Vagina (tissue), 2 donors: Measurements from ENCODE around the gene GRIA1. TPM values are rescaled to one million over a fixed set of nuclear protein-coding genes. Genes with fewer than 3 reads are reported as not detected.

Experiments used
- DNase-seq, 2 donors: peaks; one replicate each; pipeline ENCODE4 v3.0.0-alpha.2; 2017; ENCODE audit errors: extremely low spot score in 2 of 2
- H3K27ac ChIP-seq: fragments of 200-600 bp; sonication (generic); one replicate; pipeline ENCODE4 v1.5.1; 2019
- H3K27me3 ChIP-seq: fragments of 200-600 bp; sonication (generic); one replicate; pipeline ENCODE4 v1.5.1; 2019
- H3K36me3 ChIP-seq, 2 donors: fragments of 200-600 bp; sonication (generic); one replicate each; pipeline ENCODE4 v1.5.1; 2017 to 2019
- H3K4me1 ChIP-seq: fragments of 200-600 bp; sonication (generic); one replicate; pipeline ENCODE4 v1.5.1; 2019
- H3K4me3 ChIP-seq, 2 donors: fragments of 200-600 bp; sonication (generic); 1 replicate in 1 of 2; 2 replicates in 1 of 2; pipeline ENCODE4 v1.5.1; 2016 to 2019
- H3K9me3 ChIP-seq: fragments of 200-600 bp; sonication (generic); one replicate; pipeline ENCODE4 v1.5.1; 2019
- CTCF ChIP-seq, 3 experiments: fragments of 450-650 bp in 2 of 3; fragments of 200-600 bp in 1 of 3; sonication (generic) in 1 of 3; IDR thresholded peaks; one replicate each; pipeline ENCODE4 v1.5.1; 2017 to 2019; ENCODE audit warnings: antibody characterized with exemption in 3 of 3, mild to moderate bottlenecking in 2 of 3, moderate library complexity in 2 of 3
- POLR2A ChIP-seq, 2 donors: fragments of 450-650 bp; IDR thresholded peaks; one replicate each; pipeline ENCODE4 v1.6.1; 2017; ENCODE audit warnings: antibody characterized with exemption in 2 of 2, mild to moderate bottlenecking in 2 of 2, moderate library complexity in 2 of 2
- POLR2AphosphoS5 ChIP-seq, 2 donors: sonication (generic); formaldehyde crosslinking; IDR thresholded peaks; one replicate each; pipeline ENCODE4 v1.9.0; 2017; ENCODE audit warnings: antibody characterized with exemption in 2 of 2, mild to moderate bottlenecking in 2 of 2, low read depth in 1 of 2; ENCODE audit not compliant: insufficient read depth in 1 of 2
- intact Hi-C: fragments of 100-400 bp; cut with DNase I; formaldehyde crosslinking; loops from one replicate; pipeline ENCODE4 v1.15.1; 2023
- total RNA-seq: library from RNA; depleted of rRNA; stranded (reverse); fragments of >200 nt; gene quantifications from one replicate; pipeline ENCODE4 v1.2.3, GENCODE V29; 2016

GRIA1 gene
- total RNA-seq, 1 donor from 2014 or later: not detected

GRCh38 chr5:153525536-153525935, 35.1 kb downstream of the GRIA1 start:
- Histone ChIP-seq H3K4me1 (no peaks in the 10 kb centered on the region), H3K4me3 (no peak overlapping the region), H3K36me3 (no peaks in the 10 kb centered on the region), H3K9me3 (no peaks in the 10 kb centered on the region), H3K27me3 (no peaks in the 10 kb centered on the region), H3K27ac (no peak overlapping the region)
- no peak for DNase-seq
- intact Hi-C loops: no loop called here
- TF ChIP-seq CTCF (IDR thresholded peaks at IDR 0.05) (no peak), POLR2AphosphoS5 (IDR thresholded peaks at IDR 0.05; ENCODE audit: insufficient read depth in 1 of 2, low read depth in 1 of 2) (no peak), POLR2A (IDR thresholded peaks at IDR 0.05) (no peak)

GRCh38 chr5:153530357-153531143, 40.1 kb downstream of the GRIA1 start:
- H3K9me3 ChIP-seq: no peaks in the 10 kb centered on the region
- intact Hi-C loops: no loop called here
- no peak for DNase-seq

GRCh38 chr5:153533546-153533945, 43.1 kb downstream of the GRIA1 start:
- no peak for TF ChIP-seq POLR2AphosphoS5 (IDR thresholded peaks at IDR 0.05; ENCODE audit: insufficient read depth in 1 of 2, low read depth in 1 of 2)
- TF ChIP-seq CTCF (IDR thresholded peaks at IDR 0.05): no peak
- TF ChIP-seq POLR2A (IDR thresholded peaks at IDR 0.05): no peak
- no peaks in the 10 kb centered on the region for H3K36me3 ChIP-seq
- intact Hi-C loops: no loop called here
- DNase-seq: no peak
- H3K4me1 ChIP-seq: no peaks in the 10 kb centered on the region
- H3K27ac ChIP-seq: no peak overlapping the region
- H3K9me3 ChIP-seq: no peaks in the 10 kb centered on the region
- no peak overlapping the region for H3K4me3 ChIP-seq
- no peaks in the 10 kb centered on the region for H3K27me3 ChIP-seq

More at GRCh38 chr5:153530357-153531143, 40.1 kb downstream of the GRIA1 start:
- no peaks in the 10 kb centered on the region for H3K36me3 ChIP-seq
- TF ChIP-seq POLR2A (IDR thresholded peaks at IDR 0.05) (no peak), POLR2AphosphoS5 (IDR thresholded peaks at IDR 0.05; ENCODE audit: insufficient read depth in 1 of 2, low read depth in 1 of 2) (no peak), CTCF (IDR thresholded peaks at IDR 0.05) (no peak)
- no peaks in the 10 kb centered on the region for H3K4me1 ChIP-seq
- no peaks in the 10 kb centered on the region for H3K27me3 ChIP-seq
- no peak overlapping the region for H3K4me3 ChIP-seq
- no peak overlapping the region for H3K27ac ChIP-seq

GRCh38 chr5:153534102-153534501, 43.6 kb downstream of the GRIA1 start:
- Histone ChIP-seq H3K9me3 (no peaks in the 10 kb centered on the region), H3K4me1 (no peaks in the 10 kb centered on the region), H3K27ac (no peak overlapping the region)

More at GRCh38 chr5:153534102-153534501, 43.6 kb downstream of the GRIA1 start:
- Histone ChIP-seq H3K4me3 (no peak overlapping the region), H3K36me3 (no peaks in the 10 kb centered on the region), H3K27me3 (no peaks in the 10 kb centered on the region)
- intact Hi-C loops: no loop called here
- no peak for DNase-seq
- TF ChIP-seq POLR2AphosphoS5 (IDR thresholded peaks at IDR 0.05; ENCODE audit: insufficient read depth in 1 of 2, low read depth in 1 of 2) (no peak), CTCF (IDR thresholded peaks at IDR 0.05) (no peak), POLR2A (IDR thresholded peaks at IDR 0.05) (no peak)
